ENCODE results near the gene KCNQ5.

The KCNQ5 gene

DNA sequence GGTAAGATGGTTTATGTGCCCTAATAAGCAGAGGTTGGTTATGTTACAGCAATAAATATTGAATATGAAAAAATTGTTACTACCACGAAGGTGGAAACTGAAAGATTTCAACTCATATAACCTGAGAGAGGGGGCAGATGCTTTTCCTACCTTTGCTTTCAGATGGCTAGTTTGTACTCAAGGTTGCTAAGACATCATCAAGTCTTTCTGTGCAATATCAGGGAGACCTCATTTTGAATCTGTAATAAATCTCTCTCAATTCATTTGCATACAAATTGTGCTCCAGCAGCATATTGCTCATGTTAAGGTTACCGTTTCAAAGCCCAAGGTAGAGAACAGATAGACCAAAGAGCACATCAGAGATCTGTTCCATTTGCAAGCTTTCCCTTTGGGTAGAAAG is 383.0 kb downstream of the KCNQ5 start:
- H3K36me3 ChIP-seq (ENCODE audit: insufficient read depth, low read depth, low read length), result no peaks in the 10 kb centered on the region

DNA sequence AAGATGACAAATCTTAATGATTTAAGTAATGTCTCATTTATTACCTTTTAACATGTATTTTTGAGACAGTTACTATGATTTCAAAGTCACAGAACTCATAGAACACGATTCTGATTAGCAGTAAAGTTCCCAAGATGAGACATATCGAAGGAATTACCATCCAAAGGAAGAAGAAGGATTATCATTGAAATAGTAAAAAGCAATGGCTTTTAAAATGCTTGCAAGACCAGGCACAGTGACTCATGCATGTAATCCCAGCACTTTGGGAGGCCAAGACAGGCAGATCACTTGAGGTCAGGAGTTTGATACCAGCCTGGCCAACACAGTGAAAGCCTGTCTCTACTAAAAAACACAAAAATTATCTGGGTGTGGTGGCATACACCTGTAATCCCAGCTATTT is 384.3 kb downstream of the KCNQ5 start:
- Histone ChIP-seq H3K27me3 (ENCODE audit: insufficient read depth, low read length) (no peaks in the 10 kb centered on the region), H3K9me3 (ENCODE audit: insufficient read depth, low read depth, low read length) (no peaks in the 10 kb centered on the region), H3K4me1 (ENCODE audit: insufficient read depth, low read length) (no peaks in the 10 kb centered on the region), H3K27ac (ENCODE audit: low read length) (no peak overlapping the region), H3K36me3 (ENCODE audit: insufficient read depth, low read depth, low read length) (no peaks in the 10 kb centered on the region), H3K4me3 (ENCODE audit: low read length) (no peak overlapping the region), H3K9ac (ENCODE audit: low read depth, low read length) (no peak overlapping the region)

More for the DNA sequence above, 383.0 kb downstream of the KCNQ5 start:
- Histone ChIP-seq H3K27ac (ENCODE audit: low read length) (no peak overlapping the region), H3K4me3 (ENCODE audit: low read length) (no peak overlapping the region), H3K27me3 (ENCODE audit: insufficient read depth, low read length) (no peaks in the 10 kb centered on the region), H3K9me3 (ENCODE audit: insufficient read depth, low read depth, low read length) (no peaks in the 10 kb centered on the region), H3K9ac (ENCODE audit: low read depth, low read length) (no peak overlapping the region), H3K4me1 (ENCODE audit: insufficient read depth, low read length) (no peaks in the 10 kb centered on the region)

DNA sequence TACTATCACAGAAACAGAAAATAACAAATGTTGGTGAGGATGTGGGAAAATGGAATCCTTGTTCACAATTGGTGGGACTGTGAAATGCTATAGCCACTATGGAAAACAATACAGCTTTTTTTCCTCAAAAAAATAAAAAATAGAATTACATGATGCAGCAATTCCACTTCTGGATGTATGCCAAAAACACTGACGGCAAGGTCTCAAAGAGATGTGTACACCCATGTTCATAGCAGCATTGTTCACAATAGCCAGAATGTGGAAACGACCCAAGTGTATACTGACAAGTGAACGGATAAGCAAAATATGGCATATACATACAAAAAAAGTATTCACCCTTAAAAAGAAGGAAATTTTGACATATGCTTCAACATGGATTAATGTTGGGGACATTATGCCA is 390.1 kb downstream of the KCNQ5 start:
- no peaks in the 10 kb centered on the region for H3K4me1 ChIP-seq (ENCODE audit: insufficient read depth, low read length)
- no peaks in the 10 kb centered on the region for H3K36me3 ChIP-seq (ENCODE audit: insufficient read depth, low read depth, low read length)
- no peaks in the 10 kb centered on the region for H3K27me3 ChIP-seq (ENCODE audit: insufficient read depth, low read length)
- H3K9ac ChIP-seq (ENCODE audit: low read depth, low read length), result no peak overlapping the region
- H3K4me3 ChIP-seq (ENCODE audit: low read length), result no peak overlapping the region
- no peaks in the 10 kb centered on the region for H3K9me3 ChIP-seq (ENCODE audit: insufficient read depth, low read depth, low read length)
- no peak overlapping the region for H3K27ac ChIP-seq (ENCODE audit: low read length)

DNA sequence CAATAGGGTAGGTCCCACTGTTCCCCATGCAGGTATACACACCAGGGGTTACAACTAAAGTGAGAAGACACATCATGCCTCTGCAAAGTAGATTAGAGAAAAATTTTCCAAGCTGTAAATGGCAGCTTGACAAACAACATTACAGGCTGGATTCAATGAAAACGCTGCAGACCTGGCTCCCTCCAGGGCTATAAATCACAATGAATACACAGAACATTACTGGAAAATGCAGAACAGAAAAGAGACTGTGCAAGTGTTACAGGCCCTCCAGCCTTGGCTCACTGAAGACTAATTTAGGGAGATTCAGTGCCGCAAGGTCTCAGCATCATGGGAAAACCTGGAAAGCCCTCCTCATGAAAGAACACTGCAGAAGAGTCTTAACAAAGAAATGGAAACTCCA is 395.6 kb downstream of the KCNQ5 start:
- no peaks in the 10 kb centered on the region for H3K36me3 ChIP-seq (ENCODE audit: insufficient read depth, low read depth, low read length)
- no peak overlapping the region for H3K4me3 ChIP-seq (ENCODE audit: low read length)
- H3K9ac ChIP-seq (ENCODE audit: low read depth, low read length), result no peak overlapping the region
- H3K27ac ChIP-seq (ENCODE audit: low read length), result no peak overlapping the region
- H3K27me3 ChIP-seq (ENCODE audit: insufficient read depth, low read length), result no peaks in the 10 kb centered on the region
- H3K9me3 ChIP-seq (ENCODE audit: insufficient read depth, low read depth, low read length), result no peaks in the 10 kb centered on the region
- H3K4me1 ChIP-seq (ENCODE audit: insufficient read depth, low read length), result no peaks in the 10 kb centered on the region

DNA sequence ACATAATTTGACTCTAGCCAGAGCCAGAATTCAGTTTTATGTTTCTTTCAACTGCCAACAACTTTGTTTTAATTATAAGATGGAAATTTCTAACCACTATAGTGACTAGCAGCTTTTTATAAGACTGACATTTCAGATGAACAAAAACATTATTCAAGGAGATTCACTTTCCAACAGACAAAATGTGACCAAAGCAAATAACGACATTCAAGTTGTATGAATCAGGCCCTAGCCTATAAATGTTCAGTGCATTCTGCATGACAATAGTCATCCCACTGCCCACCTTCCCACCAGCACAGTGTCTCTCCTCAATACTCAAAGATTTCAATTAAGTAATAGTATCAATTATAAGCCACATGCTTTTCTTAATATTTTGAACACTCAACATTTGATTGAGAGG is 402.7 kb downstream of the KCNQ5 start:
- Histone ChIP-seq H3K36me3 (ENCODE audit: insufficient read depth, low read depth, low read length) (no peaks in the 10 kb centered on the region), H3K9me3 (ENCODE audit: insufficient read depth, low read depth, low read length) (no peaks in the 10 kb centered on the region), H3K4me3 (ENCODE audit: low read length) (no peak overlapping the region), H3K9ac (ENCODE audit: low read depth, low read length) (no peak overlapping the region), H3K4me1 (ENCODE audit: insufficient read depth, low read length) (peaks cover 18% of the 10 kb centered on the region), H3K27ac (ENCODE audit: low read length) (no peak overlapping the region), H3K27me3 (ENCODE audit: insufficient read depth, low read length) (no peaks in the 10 kb centered on the region)

DNA sequence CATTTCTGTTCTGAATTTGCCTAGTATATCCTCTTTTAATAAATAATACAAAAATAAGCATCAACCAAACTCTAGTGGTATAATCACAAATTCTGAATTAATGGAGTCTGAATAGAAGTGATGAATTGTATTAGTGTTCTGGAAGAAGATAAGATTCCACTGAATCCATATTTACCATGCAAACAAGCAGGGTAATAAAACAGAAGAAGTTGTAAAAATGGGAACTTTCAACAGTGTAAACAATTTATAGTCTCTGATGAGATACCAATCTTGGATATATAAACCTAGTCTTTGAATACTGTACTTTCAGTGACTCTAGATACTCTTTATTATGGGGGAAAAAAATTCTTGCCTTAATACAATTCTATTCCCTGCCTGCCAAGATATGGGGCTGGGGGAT is 405.8 kb downstream of the KCNQ5 start:
- H3K4me1 ChIP-seq (ENCODE audit: insufficient read depth, low read length), result peaks cover 18% of the 10 kb centered on the region
- H3K27me3 ChIP-seq (ENCODE audit: insufficient read depth, low read length), result no peaks in the 10 kb centered on the region
- no peak overlapping the region for H3K4me3 ChIP-seq (ENCODE audit: low read length)
- H3K9ac ChIP-seq (ENCODE audit: low read depth, low read length), result no peak overlapping the region
- no peak overlapping the region for H3K27ac ChIP-seq (ENCODE audit: low read length)
- no peaks in the 10 kb centered on the region for H3K9me3 ChIP-seq (ENCODE audit: insufficient read depth, low read depth, low read length)
- no peaks in the 10 kb centered on the region for H3K36me3 ChIP-seq (ENCODE audit: insufficient read depth, low read depth, low read length)

DNA sequence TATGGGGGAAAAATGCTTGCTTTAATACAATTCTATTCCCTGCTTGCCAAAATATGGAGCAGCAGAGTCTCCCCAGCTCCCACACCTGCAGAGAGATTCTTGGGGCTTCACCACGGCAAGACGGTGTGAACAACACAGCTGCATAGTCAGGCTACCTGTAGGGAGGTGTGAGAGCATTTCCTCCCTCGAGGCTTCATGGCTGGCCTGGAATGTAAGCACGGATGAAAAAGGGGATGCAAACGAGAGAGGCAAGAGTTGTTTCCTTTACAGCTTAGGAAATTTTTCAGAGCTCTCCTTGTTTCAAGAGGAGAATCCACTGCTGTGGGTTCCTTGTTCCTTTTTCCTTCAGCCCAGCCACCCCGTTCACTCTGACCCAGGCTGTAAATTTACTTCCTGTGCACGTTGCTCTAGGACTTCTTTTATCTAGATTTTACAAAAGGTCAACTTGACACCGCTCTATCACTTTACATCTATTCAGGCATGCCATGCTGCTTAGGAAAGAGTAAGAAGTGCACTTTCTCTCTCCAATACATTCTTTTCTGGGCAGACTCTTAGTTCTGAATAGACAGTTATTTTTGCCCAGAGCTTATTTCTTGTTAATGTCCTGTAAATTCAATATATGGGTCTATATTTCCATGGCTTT is 406.4 kb downstream of the KCNQ5 start:
- H3K9me3 ChIP-seq (ENCODE audit: insufficient read depth, low read depth, low read length), result no peaks in the 10 kb centered on the region
- H3K4me3 ChIP-seq (ENCODE audit: low read length), result no peak overlapping the region
- no peaks in the 10 kb centered on the region for H3K27me3 ChIP-seq (ENCODE audit: insufficient read depth, low read length)
- H3K27ac ChIP-seq (ENCODE audit: low read length), result no peak overlapping the region
- no peaks in the 10 kb centered on the region for H3K36me3 ChIP-seq (ENCODE audit: insufficient read depth, low read depth, low read length)
- no peak overlapping the region for H3K9ac ChIP-seq (ENCODE audit: low read depth, low read length)
- H3K4me1 ChIP-seq (ENCODE audit: insufficient read depth, low read length), result peaks cover 18% of the 10 kb centered on the region

DNA sequence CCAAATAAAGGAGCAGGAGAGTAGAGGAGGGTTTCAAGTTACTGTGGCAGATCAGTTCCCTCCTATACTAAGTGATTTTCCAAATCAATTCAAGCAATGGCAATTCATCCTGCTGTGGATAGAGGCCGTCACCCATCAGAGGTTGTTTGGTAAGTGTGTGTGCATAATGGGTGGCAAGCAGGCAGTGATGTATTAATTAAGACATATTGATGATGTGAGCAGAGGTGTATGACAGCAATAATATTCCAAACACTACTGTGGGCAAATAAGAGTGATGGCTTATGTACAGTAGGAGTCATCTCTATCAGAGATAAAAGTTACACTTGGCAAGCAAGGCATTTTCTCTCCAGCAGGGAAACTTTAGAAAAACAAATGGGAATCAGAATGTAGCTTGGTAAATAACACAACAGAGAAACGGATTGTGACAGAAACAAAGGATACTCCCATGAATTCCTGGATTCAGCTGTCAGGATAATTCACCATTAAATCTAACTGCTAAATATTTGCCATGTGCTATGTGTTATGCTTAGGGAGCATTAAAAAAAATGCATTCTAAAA is 407.1 kb downstream of the KCNQ5 start:
- Histone ChIP-seq H3K9ac (ENCODE audit: low read depth, low read length) (no peak overlapping the region), H3K9me3 (ENCODE audit: insufficient read depth, low read depth, low read length) (no peaks in the 10 kb centered on the region), H3K27ac (ENCODE audit: low read length) (no peak overlapping the region), H3K4me1 (ENCODE audit: insufficient read depth, low read length) (peaks cover 18% of the 10 kb centered on the region), H3K27me3 (ENCODE audit: insufficient read depth, low read length) (no peaks in the 10 kb centered on the region), H3K36me3 (ENCODE audit: insufficient read depth, low read depth, low read length) (no peaks in the 10 kb centered on the region), H3K4me3 (ENCODE audit: low read length) (no peak overlapping the region)

DNA sequence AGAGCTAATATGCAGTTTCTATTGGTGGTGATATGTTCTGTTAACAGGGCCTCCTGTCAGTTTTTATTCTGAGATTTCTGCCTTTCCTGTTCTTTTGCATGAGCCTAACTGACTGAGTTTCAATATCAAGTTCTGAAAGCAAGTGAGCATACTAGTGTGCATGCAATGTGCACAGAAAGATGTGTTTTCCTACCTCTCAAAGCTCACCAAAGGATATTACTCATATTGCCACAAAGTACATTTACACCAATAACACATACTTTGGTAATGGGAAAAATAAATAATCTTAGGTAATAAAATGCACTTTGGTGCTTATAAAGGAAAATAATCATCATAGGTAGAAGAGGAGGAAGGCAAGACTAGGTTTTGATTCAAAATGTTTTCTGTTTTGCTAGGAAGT is 408.4 kb downstream of the KCNQ5 start:
- Histone ChIP-seq H3K9me3 (ENCODE audit: insufficient read depth, low read depth, low read length) (no peaks in the 10 kb centered on the region), H3K4me3 (ENCODE audit: low read length) (no peak overlapping the region), H3K4me1 (ENCODE audit: insufficient read depth, low read length) (peaks cover 18% of the 10 kb centered on the region), H3K27ac (ENCODE audit: low read length) (no peak overlapping the region), H3K36me3 (ENCODE audit: insufficient read depth, low read depth, low read length) (no peaks in the 10 kb centered on the region), H3K27me3 (ENCODE audit: insufficient read depth, low read length) (no peaks in the 10 kb centered on the region), H3K9ac (ENCODE audit: low read depth, low read length) (no peak overlapping the region)

DNA sequence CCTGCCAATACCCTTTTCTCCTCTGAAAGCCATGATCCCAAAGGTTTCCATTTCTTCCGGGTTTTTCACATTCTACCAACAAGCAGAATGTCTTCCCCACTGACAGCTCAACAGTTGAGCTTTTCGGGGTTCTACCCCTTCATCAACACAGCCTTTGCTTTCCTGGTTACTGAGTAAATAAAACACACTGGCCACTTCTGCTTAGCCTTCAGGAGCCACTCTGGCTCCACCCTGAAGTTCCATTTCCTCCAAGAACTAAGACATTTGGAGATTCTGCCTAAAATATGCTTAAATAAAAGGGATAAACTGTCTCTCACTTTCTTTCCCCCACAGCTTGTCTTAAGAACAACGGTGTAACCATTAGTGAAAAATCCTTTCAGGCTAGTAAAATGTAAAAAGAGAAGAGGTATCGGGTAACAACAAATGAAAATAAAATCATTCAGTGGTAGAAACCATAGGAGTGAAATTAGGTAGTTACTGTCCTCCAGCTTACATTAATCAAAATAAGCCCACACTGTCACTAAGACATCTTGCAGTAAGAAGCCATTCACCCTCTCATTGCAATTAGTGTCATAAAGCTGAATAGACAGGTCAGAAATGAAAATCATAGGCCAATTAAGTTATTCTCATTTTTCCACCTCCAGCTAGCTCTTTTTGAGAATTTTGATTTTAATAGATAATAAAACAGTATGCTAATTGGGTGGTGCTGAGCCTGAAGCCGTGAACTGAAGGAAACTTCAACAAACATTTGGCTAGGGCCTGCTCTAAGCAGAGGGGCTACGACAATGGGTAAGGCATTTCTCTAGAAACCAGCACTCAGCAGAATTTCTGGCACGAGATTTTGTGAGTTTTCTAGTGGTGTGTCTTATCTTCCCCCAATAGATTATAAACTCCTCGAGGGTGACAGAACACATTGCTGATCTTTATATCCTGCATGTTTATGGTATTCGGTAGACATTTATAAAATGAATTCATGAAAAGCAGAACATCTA is 409.2 kb downstream of the KCNQ5 start:
- Histone ChIP-seq H3K9ac (ENCODE audit: low read depth, low read length) (no peak overlapping the region), H3K36me3 (ENCODE audit: insufficient read depth, low read depth, low read length) (no peaks in the 10 kb centered on the region), H3K27ac (ENCODE audit: low read length) (no peak overlapping the region), H3K4me1 (ENCODE audit: insufficient read depth, low read length) (peaks cover 18% of the 10 kb centered on the region), H3K4me3 (ENCODE audit: low read length) (no peak overlapping the region), H3K9me3 (ENCODE audit: insufficient read depth, low read depth, low read length) (no peaks in the 10 kb centered on the region), H3K27me3 (ENCODE audit: insufficient read depth, low read length) (no peaks in the 10 kb centered on the region)

DNA sequence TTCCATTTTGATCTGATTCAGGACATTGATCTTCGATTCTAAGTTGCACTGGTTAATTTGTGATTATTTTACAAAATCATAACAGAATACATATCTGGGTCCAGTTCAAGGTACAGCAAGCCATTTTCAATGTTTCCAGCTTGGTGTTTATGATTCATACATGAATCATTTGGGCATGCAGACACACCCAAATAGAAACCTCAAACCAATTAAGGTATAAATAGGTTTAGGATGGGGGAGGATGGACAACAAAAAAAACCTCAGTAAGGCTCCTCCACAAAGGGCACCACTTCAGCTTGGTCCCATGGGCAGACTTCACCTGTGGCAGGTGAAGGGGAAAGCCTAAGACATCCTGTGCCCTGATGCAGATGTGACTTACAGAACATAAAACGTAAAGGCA is 410.7 kb downstream of the KCNQ5 start:
- H3K27me3 ChIP-seq (ENCODE audit: insufficient read depth, low read length), result no peaks in the 10 kb centered on the region
- no peak overlapping the region for H3K27ac ChIP-seq (ENCODE audit: low read length)
- peaks cover 15% of the 10 kb centered on the region for H3K4me1 ChIP-seq (ENCODE audit: insufficient read depth, low read length)
- no peak overlapping the region for H3K9ac ChIP-seq (ENCODE audit: low read depth, low read length)
- H3K9me3 ChIP-seq (ENCODE audit: insufficient read depth, low read depth, low read length), result no peaks in the 10 kb centered on the region
- no peak overlapping the region for H3K4me3 ChIP-seq (ENCODE audit: low read length)
- H3K36me3 ChIP-seq (ENCODE audit: insufficient read depth, low read depth, low read length), result no peaks in the 10 kb centered on the region

DNA sequence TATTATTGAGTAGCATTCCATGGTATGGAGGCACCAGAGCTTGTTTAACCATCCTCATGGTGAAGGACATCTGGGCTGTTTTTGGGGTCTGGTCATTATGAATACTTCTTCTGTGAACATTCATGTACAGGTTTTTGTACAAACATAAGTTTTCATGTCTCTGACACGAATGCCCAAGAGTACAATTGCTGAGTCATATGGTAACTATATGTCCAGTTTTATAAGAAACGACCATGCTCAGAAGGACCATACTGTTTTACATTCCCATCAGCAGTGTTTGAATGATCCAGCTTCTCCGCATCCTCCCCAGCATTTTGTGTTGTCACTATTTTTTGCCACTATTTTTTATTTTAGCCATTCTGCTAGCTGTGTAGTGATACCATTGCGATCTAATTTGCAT is 414.8 kb downstream of the KCNQ5 start:
- Histone ChIP-seq H3K9me3 (ENCODE audit: insufficient read depth, low read depth, low read length) (no peaks in the 10 kb centered on the region), H3K4me1 (ENCODE audit: insufficient read depth, low read length) (no peaks in the 10 kb centered on the region), H3K9ac (ENCODE audit: low read depth, low read length) (no peak overlapping the region), H3K27ac (ENCODE audit: low read length) (no peak overlapping the region), H3K27me3 (ENCODE audit: insufficient read depth, low read length) (no peaks in the 10 kb centered on the region), H3K36me3 (ENCODE audit: insufficient read depth, low read depth, low read length) (no peaks in the 10 kb centered on the region), H3K4me3 (ENCODE audit: low read length) (no peak overlapping the region)

Measured in iPS-20b (cell line).